Stimulated activated CD8-positive, alpha-beta memory T cell treated with anti-CD3 and anti-CD28 coated beads, Interleukin-4, amount 100 ng/mL, for 1 hour (primary cell): Measurements from ENCODE around the gene MIOS.
"Not testable (repeated sequence)": the region's sequence is repeated elsewhere in the genome, so short reads cannot be mapped to it uniquely, and the experiment has no call there.

Experiments used
- DNase-seq, 2 donors: peaks; one replicate each; pipeline ENCODE4 v3.0.0-alpha.2; 2020; ENCODE audit warnings: low read depth in 2 of 2, low spot score in 1 of 2

Gene MIOS

DNA sequence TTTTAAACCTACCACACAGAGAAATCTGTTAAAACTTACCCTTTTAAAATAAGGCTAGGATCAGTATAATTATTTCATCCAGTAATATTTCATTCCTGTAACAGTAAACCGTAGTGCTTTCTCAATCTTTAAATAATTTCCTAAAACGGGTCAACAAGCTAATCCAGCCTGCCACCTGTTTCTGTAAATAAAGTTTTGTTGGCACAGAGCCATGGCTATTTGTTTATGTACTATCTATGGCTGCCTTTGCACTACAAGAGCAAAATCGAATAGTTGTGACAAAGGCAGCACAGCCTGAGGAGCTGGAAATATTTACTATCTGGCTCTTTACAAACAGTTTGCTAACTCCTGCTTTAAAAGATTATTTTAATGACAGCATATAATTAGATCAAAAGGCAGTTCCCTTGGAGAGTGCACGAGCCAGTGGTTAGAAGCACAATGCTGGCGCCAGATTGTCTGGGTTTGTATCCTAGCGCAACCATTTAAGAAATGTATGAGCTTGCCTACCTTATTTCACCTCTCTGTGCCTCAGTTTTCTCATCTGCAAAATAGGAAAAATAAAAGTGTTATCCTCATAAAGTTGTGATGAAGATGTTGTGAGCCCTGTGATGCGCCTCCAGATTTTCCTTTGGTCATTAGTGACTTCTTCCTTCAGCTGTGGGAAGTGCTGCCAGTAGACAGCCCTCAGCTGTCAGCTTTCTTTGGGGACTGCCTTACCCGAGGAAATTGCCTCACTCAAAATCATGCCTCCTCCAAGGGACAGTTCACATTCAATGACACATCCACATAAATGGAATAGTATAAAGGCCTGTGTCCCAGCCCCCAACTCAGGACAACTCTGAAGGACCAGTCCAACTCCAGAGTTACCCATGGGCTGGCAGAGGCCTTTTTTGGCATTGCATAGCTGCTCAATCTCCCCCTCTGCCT, 11.8 kb upstream of the MIOS start:
- DNase-seq, result no peak

DNA sequence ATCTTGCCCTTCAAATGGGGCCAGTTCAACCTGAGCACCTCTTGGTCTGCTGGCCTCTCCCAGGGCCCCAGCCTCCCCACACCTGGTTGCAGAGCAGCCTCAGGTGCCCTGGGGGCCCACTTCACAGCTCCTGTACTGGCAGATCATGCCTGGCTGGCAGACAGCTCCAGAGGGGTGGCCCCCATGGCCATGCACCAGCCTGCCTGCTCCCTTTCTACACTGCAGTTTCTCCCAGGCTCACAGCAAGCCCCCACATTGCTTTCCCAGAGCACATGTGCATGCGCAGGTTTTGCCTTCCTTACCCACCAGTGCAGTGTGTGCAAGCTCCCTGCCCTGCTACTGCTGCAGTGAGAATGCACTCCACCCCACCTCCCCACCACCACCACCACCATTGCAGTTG, 9.8 kb upstream of the MIOS start:
- no peak for DNase-seq

DNA sequence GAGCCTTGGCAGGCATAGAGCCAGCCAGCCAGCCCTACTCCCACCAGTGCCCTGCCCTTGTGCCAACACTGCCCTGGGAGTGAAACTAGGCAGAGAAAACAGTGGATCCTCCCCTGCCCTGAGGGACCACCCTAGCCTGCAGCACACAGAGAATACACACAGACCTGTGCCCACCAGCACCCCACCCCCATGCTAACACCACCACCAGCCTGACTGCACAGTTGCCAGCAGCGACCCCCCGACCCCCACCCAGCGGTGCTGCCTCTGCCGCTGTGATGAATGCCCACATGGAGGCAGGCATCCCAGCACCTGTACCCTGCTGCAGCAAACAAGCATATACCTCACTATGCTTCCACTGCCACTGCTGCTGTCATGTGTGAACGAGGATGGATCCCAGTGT, 9.4 kb upstream of the MIOS start:
- no peak for DNase-seq

DNA sequence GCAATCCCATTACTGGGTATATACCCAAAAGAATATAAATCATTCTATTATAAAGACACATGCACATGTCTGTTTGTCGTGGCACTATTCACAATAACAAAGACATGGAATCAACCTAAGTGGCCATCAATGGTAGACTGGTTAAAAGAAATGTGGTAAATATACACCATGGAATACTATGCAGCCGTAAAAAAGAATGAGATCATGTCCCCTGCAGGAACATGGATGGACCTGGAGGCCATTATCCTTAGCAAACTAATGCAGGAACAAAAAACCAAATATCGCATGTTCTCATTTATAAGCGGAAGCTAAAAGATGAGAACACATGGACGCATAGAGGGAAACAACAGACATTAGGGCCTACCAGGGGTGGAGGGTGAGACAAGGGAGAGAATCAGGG, 5.1 kb upstream of the MIOS start:
- not testable (repeated sequence) for DNase-seq

DNA sequence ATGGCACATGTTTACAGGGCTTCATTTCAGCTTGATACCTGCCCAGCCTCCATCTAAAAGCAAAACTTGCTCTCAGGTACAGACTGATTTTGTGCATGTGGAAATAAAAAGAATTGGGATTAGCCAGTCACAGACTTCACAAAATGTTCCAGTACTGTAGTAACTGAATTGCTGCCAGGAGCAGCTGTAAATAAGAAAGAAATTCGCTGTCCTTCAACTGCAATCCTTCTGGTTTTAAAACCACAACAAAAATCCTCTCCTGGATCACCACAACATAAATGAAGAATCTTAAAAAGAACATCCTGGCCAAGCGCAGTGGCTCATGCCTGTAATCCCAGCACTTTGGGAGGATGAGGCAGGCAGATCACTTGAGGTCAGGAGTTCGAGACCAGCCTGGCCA, 3.9 kb upstream of the MIOS start:
- DNase-seq, result no peak

DNA sequence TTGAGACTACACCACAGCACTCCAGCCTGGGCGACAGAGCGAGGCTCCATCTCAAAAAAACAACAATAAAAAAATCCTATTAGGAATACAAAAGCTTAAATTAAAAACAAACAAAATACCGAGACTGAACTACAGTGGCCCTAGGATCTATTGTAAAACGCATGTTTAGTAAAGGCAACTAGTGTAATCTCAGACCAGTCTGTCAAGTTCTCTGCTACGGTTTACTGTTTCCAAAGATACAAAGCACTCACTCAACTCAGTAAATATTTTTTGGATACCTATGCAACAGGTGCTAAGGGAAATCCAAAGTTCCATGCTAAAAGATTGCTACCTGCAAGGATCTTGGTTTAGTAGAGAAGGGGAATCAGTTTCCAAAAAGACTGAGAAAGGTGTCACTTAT, 3.4 kb upstream of the MIOS start:
- DNase-seq, result no peak

DNA sequence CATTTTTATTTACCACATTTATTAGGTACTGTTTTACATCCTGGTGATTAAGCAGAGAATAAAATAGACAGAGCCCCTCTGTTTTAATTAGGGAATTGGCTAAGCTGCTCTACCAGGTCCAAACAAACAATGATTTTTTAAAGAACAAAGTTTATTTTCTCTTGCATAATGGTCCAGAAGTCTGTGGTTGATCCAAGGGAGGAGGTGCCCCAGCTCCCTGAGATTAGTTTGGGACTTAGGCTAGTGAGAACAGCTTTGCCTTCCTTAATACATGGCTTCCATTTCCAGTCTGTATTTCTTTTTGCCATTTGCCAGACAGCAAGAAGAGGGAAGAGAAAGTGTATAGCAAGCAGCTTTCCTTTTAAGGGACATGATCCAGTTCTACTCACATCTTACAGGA, 2.9 kb upstream of the MIOS start:
- DNase-seq, result no peak

DNA sequence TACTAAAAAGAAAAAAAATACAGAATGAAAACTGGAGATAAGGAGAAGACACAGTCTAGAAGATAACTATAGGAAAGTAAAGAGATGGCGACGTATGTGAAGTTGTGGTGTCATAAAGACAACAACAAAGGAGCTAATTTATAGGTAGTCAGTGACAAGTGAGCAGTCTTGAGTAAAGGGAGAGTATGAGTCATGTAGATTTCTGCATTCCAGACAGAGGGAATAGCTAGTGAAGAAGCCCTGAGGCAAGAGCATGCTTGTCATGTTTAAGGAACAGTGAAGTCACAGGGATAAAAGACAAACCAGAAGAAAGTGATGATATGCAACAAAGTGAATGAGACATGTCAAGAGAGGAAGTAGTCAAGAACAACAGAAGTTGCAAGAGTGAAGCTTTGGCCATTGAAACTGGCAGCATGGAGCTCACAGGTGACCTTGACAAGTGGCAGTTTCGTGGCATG, 2.3 kb upstream of the MIOS start:
- no peak for DNase-seq

DNA sequence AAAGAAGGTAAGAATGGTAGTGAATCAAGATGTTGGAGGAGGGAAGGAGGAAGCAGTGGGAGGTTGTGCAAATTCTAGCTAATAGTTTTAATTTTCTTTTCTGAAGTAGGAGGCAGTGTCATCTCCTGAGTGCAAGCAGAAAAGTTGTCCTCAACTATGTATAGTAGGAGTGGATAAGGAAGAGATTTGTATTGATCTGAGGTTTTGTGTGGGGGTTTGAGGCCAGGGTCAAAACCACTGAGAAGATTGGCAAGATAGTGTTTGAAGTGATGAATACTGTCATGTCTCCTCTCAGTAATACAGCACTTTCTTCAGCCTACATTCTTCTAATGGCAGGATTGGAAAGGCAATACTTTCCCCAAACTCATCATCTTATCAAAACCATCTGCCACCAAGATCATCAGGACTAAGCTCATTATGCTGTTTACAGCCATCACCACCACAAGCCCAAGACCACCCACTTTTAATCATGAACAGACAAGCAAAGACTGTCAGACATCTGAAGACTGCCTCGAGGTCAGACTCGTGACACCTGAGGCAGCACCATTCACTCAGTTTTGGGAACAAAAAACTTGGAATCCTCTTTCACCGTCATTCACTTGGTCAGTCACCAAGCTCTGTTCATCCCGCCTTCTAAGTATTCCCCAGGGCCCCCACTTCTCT, 1.5 kb upstream of the MIOS start:
- DNase-seq, result no peak

DNA sequence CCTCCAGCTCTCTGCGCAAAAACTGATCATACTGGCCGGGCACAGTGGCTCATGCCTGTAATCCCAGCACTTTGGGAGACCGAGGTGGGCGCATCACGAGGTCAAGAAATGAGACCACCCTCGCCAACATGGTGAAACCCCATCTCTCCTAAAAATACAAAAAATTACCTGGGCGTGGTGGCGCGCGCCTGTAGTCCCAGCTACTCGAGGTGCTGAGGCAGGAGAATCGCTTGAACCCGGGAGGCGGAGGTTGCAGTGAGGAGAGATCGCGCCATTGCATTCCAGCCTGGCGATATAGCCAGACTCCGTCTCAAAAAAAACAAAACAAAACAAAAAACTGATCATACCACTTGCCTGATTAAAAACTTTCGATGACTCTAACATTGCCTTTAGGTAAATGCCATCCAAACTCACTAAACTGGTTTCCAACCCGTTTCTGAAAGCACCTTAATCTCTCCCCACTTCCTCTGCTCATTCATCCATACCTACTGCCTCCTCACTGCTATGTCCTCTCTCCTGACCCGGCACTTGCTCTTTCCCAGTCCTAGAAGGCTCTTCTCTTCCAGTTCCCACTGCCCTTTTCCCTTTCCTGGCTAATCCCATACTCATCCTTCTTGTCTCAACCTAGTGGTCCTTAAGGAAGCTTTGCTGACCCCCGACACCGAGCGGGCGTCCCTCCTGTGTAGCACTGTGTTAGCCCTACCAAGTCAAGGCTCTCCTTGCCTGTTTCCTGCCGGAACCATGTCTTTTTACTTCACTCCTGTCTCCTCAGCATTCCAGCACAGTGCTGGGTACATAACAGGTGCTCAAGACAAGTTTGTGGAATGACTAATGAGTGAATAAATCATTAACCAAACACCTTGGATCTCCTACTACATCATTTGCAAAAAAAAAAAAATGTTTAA, 686 bp upstream of the MIOS start:
- no peak for DNase-seq

DNA sequence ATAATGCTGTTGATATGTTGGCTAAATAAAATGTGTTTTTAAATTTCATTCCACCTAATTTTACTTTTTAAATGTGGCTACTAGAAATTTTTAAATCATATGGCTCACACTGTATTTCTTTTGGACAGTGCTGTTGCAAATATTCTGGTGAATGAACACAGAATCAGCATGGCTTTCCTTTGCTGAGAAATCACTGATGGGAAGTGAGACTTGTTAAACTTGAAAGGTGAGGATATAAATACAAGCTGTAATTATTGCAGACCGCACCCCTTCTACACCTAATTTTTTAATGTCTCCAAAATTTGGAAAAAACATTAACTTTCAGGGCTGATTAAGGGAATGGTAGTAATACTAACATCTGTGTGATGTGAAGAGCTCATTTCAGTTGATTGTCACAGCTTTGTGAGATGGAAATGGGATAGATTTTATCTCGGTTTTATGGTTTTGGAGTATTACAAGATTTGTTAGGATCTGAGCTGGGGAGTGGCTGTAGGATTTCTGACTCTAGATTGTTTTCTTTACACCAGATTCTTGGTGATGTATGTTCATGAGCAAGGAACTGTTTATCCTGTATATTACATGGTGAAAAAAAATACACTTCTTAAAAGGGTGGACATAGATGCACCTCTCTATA, 1.3 kb downstream of the MIOS start:
- DNase-seq, result no peak

DNA sequence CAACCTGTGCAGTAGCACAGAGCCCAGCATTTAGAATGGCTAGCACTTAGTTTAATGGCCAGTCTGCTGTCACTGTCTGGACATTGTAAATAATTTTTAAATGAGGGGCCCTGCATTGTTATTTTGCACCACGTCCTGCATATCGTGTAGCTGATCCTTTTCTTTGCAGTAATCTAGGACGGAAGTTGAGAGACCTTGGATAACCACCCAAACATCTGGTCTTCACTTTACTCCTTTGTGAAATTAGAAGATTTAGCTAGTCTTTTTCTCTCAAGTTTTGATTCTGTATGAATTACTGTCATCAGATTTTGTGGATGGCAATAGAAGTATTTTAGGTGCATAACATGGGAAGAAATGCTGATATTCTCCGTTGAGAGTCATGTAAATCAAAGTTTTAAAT, 1.9 kb downstream of the MIOS start:
- DNase-seq, result no peak

DNA sequence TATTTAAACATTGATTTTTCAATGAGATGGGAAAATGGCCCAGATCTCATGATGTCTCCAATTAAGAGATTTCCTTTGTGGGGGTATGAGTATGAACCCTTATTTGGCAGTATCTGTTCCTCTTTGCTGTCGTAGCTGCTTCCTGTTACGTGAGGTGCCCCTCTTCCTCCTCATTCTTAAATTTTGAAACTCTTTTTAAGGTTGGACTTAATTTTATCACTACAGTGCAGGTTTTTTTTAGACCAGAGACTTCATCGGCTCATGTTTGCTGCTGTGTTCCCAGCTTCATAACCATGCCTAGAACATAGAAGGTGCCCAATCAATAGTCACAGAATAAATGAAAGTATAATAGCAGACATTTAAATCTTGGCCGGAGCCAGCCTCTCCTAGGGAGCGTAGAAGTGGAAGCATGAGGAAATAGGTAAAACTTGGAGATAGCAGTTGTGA, 2.4 kb downstream of the MIOS start:
- DNase-seq, result no peak

DNA sequence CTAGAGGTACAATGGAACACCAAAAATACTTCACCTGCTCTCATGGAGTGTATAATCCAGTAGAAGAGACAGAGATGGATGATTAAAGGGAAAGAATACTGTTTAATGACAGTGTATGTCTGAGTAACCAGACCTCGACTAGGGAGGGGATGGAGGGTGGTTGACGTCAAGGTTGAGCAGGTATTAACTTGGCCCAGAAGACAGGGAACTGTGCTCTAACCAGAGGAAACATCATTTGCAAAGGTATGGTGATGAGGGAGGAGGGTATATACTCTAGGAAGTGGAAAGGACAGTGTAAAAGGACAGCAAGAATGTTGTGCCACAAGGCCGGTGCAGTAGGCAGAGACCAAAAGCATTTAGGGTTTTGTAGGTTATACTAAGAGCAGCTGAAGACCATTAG, 2.9 kb downstream of the MIOS start:
- no peak for DNase-seq

DNA sequence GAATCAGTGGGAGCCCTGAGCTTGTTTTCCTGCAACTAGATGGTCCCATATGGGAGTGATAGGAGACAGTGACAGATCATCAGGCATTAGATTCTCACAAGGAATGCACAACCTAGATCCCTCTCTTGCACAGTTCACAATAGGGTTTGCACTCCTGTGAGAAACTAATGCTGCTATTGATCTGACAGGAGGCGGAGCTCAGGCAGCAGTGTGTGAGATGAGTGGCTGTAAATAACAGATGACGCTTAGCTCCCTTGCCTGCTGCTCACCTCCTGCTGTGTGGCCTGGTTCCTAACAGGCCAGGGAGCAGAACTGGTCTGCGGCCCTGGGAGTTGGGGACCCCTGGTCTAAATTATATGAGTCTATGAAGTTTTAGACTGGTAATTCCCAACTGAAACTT, 3.9 kb downstream of the MIOS start:
- DNase-seq, result no peak

DNA sequence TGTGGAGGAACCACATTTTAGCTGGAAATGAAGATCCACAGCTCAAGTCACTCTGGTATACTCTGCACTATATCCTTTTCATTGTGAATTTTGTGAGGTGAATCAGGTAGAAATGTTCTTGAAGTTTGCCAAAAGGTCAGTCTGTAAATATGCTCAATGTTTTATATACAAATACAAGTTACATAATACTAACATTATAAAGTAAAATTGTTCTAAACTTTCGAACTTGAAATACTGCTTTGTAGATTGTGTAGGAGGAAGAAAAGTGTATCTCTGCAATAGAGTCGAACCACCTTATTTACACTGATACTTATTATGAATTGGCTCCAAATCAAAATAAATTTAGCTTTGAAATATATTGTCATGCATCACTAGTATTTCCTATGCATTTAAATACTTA, 7.0 kb downstream of the MIOS start:
- DNase-seq, result no peak

DNA sequence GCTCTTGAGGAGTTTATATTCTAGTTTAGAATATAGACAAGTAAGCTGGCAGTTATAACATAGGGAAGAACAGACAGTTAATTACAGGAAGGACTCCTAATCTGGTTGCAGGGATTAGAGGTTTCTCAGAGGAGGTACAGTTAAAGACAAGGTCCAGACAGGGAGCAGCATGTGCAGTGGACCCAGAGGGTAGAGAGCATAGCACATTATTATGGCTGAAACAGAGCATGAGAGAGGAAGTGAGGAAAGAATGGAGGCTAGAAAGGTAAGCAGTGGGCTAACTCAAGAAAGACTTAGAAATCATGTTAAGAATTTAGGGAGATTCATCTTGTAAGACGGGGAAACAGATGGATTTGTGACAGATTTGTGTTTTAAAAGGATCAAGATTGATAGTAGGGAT, 9.7 kb downstream of the MIOS start:
- no peak for DNase-seq

DNA sequence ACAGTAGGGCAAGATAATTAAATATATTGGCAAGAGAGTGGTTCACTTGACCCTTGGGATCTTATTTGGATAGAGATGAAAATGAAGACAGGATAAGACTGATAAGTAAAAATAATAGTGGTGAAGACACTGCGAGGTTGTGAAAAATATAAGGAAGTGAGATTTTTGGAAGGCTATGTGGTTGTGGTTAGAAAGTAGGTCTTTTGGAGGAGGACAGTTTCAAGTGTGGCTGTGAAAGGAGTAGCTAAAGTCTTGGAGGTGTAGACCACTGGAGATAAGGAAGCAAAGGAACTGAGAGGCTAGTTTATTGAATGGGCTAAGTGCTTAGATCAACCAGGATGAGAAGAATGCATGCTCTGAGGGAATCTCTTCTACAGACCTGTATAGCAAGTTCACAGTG, 11.2 kb downstream of the MIOS start:
- no peak for DNase-seq

DNA sequence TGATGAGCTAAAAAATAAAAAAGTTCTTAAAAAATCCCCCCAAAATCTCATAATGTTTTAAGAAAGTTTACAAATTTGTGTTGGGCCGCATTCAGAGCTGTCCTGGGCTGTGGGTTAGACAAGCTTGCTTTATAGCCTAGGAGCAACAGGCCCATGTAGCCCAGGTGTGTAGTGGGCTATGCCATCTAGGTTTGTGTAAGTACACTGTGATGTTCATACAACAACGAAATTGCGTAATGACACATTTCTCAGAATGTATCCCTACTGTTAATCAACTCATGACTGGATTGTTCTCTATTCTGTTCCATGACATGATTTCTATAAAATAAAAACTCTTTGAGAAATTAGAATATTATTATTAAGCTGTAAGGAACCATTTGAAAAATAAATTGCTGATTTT, 13.0 kb downstream of the MIOS start:
- no peak for DNase-seq

DNA sequence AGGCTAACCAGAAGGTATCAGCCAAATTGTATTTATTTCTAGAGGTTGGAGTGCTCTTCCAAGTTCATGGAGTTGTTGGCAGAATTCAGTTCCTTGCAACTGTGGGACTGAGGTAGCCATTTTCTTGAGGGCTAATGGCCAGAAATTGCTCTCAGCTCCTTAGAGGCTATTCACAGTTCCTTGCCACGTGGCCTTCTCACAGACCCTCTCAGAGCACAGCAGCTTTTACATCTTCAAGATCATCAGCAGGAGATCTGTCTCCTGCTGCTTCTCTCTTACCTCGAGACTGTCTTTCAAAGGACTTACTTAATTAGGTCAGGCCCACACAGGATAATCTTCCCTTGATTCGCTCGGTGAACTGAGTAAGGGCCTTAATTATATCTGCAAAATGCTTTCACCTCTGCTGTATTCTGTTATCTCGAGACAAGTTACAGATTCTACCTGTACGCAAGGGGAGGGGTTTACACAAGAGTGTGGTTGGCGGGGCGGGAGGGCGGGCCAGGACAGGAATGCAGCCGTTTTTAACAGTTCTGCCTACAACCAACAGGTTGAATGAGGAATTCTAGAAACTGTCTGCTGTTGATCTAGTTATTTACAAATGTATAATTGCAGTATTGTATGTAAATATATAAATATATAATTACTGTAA, 15.0 kb downstream of the MIOS start:
- DNase-seq, result no peak

DNA sequence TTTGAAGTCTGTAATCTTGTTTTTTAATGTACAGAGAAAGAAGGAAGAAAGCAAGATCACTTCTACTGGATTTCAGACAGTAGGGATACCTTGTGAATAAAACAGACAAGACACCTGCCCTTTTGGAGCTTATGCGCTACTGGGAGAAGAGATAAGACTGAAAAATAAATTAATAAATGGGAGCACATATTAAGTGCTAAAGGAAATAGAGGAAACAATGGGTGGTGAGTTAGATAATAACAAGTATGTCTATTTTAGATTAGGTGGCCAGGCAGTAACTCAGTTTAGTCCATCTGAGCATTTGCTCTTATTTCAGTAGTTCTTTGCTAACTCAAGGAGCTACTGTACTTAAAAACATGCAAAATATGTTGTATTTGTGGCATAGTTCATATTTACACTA, 15.9 kb downstream of the MIOS start:
- DNase-seq, result no peak
